ENCODE results near the gene EML6.
"Not testable (repeated sequence)": the region's sequence is repeated elsewhere in the genome, so short reads cannot be mapped to it uniquely, and the experiment has no call there.

EML6 gene

DNA sequence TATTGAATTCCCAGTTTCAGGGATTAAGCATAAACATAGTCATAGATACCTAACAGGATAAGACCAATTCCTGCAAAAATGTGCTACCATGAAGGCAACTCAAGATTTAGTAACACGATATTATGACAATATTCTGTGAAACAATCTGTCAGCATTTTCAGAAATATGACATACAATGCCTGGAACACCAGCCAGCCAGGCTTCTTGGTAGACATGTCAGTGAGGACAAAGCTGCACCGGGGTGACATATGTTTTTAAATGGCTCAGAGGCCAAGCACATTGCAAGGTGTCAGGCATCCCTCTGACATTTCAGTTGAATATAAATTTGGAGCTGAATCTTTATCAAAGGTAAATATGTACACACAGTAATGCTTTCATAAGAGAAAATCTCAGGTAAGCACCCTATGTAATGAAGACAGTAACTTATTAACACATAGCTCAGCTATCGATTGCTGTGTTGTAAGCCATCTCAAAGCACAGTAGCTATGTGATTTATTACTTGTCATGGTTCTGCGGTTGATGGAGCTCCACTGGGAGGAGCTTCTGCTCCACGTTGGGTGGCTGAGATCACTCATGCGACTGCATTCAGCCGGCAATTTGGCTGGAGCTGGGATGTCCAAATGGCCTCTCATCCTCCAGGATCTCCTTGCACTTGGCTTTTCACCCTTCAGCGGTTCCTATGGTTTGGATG, 31.9 kb upstream of the EML6 start:
- DNase-seq = no peak
- Mint-ChIP-seq H3K4me1 (peaks cover 5% of the 10 kb centered on the region), H3K36me3 (ENCODE audit: low read depth) (no peaks in the 10 kb centered on the region)

DNA sequence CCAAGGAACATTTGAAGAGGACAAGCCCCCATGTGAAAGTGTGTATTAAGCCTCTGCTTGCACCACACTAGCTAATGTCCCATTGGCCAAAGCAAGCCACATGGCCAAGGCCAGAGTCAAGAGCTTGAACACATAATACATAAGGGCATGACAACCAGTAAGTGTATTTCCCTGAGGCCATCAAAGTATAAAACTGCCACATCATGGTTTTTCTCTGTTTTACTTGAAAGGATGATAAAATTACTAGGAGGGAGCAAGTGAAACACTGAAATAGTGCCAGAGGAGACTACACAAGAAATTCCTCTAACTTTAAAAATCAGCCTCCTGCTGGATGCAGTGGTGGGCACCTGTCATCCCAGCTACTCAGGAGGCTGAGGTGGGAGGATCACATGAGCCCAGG, 30.9 kb upstream of the EML6 start:
- no peak for DNase-seq
- Mint-ChIP-seq H3K27me3 (ENCODE audit: low read depth, poor library complexity) (peaks cover 17% of the 10 kb centered on the region), H3K27ac (no peak overlapping the region), H3K36me3 (ENCODE audit: low read depth) (peaks cover under 1% of the 10 kb centered on the region), H3K9me3 (peaks cover 8% of the 10 kb centered on the region), H3K4me1 (peaks cover 5% of the 10 kb centered on the region), H3K4me3 (no peak overlapping the region)
- TF ChIP-seq, protein P1, sequence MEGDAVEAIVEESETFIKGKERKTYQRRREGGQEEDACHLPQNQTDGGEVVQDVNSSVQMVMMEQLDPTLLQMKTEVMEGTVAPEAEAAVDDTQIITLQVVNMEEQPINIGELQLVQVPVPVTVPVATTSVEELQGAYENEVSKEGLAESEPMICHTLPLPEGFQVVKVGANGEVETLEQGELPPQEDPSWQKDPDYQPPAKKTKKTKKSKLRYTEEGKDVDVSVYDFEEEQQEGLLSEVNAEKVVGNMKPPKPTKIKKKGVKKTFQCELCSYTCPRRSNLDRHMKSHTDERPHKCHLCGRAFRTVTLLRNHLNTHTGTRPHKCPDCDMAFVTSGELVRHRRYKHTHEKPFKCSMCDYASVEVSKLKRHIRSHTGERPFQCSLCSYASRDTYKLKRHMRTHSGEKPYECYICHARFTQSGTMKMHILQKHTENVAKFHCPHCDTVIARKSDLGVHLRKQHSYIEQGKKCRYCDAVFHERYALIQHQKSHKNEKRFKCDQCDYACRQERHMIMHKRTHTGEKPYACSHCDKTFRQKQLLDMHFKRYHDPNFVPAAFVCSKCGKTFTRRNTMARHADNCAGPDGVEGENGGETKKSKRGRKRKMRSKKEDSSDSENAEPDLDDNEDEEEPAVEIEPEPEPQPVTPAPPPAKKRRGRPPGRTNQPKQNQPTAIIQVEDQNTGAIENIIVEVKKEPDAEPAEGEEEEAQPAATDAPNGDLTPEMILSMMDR (IDR thresholded peaks at IDR 0.05) = no peak

More for the DNA sequence above, 31.9 kb upstream of the EML6 start:
- Mint-ChIP-seq H3K27ac (no peak overlapping the region), H3K9me3 (no peaks in the 10 kb centered on the region), H3K4me3 (no peak overlapping the region), H3K27me3 (ENCODE audit: low read depth, poor library complexity) (peaks cover 18% of the 10 kb centered on the region)
- TF ChIP-seq, protein P1 (IDR thresholded peaks at IDR 0.05) = no peak

GRCh38 chr2:54695378-54695777, 28.1 kb upstream of the EML6 start:
- DNase-seq = no peak
- H3K27me3 Mint-ChIP-seq (ENCODE audit: low read depth, poor library complexity) = peaks cover 5% of the 10 kb centered on the region
- H3K4me1 Mint-ChIP-seq = peaks cover 5% of the 10 kb centered on the region
- no peak overlapping the region for H3K4me3 Mint-ChIP-seq
- H3K36me3 Mint-ChIP-seq (ENCODE audit: low read depth) = peaks cover 6% of the 10 kb centered on the region
- no peak overlapping the region for H3K27ac Mint-ChIP-seq
- TF ChIP-seq, protein P1 (IDR thresholded peaks at IDR 0.05) = no peak
- peaks cover 26% of the 10 kb centered on the region for H3K9me3 Mint-ChIP-seq

GRCh38 chr2:54697934-54698333, 25.5 kb upstream of the EML6 start:
- Mint-ChIP-seq H3K4me1 (peaks cover 5% of the 10 kb centered on the region), H3K9me3 (peaks cover 33% of the 10 kb centered on the region), H3K27ac (no peak overlapping the region), H3K4me3 (no peak overlapping the region), H3K36me3 (ENCODE audit: low read depth) (peaks cover 6% of the 10 kb centered on the region), H3K27me3 (ENCODE audit: low read depth, poor library complexity) (peaks cover 10% of the 10 kb centered on the region)
- TF ChIP-seq, protein P1 (IDR thresholded peaks at IDR 0.05) = no peak
- DNase-seq = no peak

DNA sequence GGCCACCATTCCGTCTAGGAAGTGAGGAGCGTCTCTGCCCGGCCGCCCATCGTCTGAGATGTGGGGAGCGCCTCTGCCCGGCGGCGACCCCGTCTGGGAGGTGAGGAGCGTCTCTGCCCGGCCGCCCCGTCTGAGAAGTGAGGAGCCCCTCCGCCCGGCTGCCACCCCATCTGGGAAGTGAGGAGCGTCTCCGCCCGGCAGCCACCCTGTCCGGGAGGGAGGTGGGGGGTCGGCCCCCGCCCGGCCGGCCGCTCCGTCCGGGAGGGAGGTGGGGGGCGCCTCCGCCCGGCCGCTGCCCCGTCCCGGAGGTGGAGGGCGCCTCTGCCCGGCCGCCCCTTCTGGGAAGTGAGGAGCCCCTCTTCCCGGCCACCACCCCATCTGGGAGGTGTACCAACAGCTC, 24.5 kb upstream of the EML6 start:
- H3K9me3 Mint-ChIP-seq = peaks cover 33% of the 10 kb centered on the region
- not testable (repeated sequence) for H3K4me3 Mint-ChIP-seq; H3K4me1 Mint-ChIP-seq; DNase-seq; H3K36me3 Mint-ChIP-seq (ENCODE audit: low read depth); H3K27ac Mint-ChIP-seq
- peaks cover 10% of the 10 kb centered on the region for H3K27me3 Mint-ChIP-seq (ENCODE audit: low read depth, poor library complexity)

GRCh38 chr2:54699665-54700064, 23.8 kb upstream of the EML6 start:
- TF ChIP-seq, protein P1 (IDR thresholded peaks at IDR 0.05) = no peak
- H3K4me1 Mint-ChIP-seq = no peaks in the 10 kb centered on the region
- no peak overlapping the region for H3K4me3 Mint-ChIP-seq
- no peak overlapping the region for H3K27ac Mint-ChIP-seq
- H3K36me3 Mint-ChIP-seq (ENCODE audit: low read depth) = peaks cover 6% of the 10 kb centered on the region
- DNase-seq = no peak
- H3K9me3 Mint-ChIP-seq = peaks cover 33% of the 10 kb centered on the region
- peaks cover 10% of the 10 kb centered on the region for H3K27me3 Mint-ChIP-seq (ENCODE audit: low read depth, poor library complexity)

Data from nephron progenitor cell (in vitro differentiated cells).